Mammary epithelial cell (primary cell): Measurements from ENCODE around the gene ROR1.

Experiments
- CTCF ChIP-seq, 2 donors: IDR thresholded peaks in 1 of 2; conservative IDR thresholded peaks in 1 of 2; 2 replicates each; pipeline ENCODE4 v1.5.1; 2011 to 2012; ENCODE audit warnings: inconsistent platforms in 2 of 2, low read length in 2 of 2, mild to moderate bottlenecking in 2 of 2, control low read depth in 1 of 2, low read depth in 1 of 2; ENCODE audit not compliant: insufficient read depth in 1 of 2; ENCODE audit errors: extremely low read depth in 1 of 2
- EZH2 ChIP-seq: IDR thresholded peaks from 2 replicates; pipeline ENCODE4 v1.6.1; 2012; ENCODE audit warnings: low read length, inconsistent platforms, borderline replicate concordance

GRCh38 chr1:64084451-64084850 is 310.6 kb downstream of the ROR1 start:
- TF ChIP-seq CTCF (conservative IDR thresholded peaks at IDR 0.05 in 1 of 2, IDR thresholded peaks at IDR 0.05 in 1 of 2; ENCODE audit: extremely low read depth in 1 of 2, insufficient read depth in 1 of 2, low read depth in 1 of 2, low read length in 2 of 2) (no peak), EZH2 (no peak)
